GM19193 (cell line): ENCODE measurements around the gene TRAPPC6A.

Experiments used
- POLR2A ChIP-seq: IDR thresholded peaks from 4 replicates; pipeline ENCODE4 v1.6.1; 2011; ENCODE audit not compliant: insufficient read depth, insufficient read length; ENCODE audit errors: extremely low read depth

Gene TRAPPC6A

DNA sequence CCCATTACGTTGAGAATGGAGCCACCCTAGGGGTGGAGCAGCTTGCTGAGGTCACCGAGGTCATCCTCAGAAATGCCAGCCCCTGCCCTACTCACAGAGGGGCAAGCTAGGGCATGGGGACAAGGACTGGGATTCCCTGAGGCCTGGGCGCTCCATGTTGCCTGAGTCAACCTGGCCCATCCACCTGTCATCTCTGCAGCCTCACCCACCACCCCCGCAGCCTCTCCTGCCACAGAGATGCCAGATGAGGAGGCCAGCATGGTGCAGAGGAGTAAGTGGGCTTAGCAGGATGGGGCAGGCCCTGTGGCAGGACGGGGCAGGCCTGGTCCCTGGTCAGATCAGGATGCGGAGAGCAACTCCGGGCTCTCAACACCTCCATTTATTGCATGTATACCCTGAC is 26.7 kb downstream of the TRAPPC6A start:
- TF ChIP-seq POLR2A: peak; percentile 8

DNA sequence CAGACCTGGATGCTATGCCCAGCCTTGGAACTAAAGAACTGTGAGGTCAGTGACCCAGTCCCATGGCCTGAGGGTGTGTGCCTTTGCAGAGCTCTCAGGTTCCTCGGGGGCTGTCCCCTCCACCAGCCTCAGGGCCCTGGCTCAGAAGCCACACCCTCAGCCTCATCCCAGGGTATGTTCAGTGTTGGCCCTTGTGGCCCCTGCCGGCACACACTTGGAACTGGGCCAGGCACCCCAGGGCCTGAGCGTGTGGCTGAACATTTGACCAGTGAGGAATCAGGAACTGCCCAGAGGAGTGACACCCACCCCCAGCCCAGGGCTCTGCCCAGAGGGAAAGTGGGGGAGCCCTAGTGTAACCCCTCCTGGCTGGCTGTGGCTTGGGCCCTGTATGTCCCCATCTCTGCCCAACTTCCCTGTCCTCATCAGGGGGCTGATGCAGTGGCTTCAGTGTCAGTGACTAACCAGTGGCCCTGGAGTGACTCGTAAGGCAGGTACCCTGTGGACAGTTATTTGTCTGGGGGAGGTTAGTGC is 27.2 kb downstream of the TRAPPC6A start:
- TF ChIP-seq POLR2A: peak; percentile 13

DNA sequence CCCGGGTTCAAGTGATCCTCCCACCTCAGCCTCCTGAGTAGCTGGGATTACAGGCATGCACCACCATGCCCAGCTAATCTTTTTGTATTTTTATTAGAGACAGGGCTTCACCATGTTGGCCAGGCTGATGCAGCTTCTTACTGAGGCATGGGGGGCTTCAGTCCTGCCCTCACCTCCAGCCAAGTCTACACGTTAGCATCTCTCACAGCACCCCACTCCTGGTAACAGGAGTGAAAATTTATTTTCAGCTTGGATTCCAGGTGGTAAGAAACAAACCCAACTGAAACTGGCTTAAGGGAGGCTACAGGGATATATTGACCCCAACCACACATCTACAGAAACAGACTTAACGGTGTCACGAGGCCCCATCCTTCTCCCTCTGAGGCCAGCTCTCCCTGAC is 27.9 kb downstream of the TRAPPC6A start:
- no peak for TF ChIP-seq POLR2A

DNA sequence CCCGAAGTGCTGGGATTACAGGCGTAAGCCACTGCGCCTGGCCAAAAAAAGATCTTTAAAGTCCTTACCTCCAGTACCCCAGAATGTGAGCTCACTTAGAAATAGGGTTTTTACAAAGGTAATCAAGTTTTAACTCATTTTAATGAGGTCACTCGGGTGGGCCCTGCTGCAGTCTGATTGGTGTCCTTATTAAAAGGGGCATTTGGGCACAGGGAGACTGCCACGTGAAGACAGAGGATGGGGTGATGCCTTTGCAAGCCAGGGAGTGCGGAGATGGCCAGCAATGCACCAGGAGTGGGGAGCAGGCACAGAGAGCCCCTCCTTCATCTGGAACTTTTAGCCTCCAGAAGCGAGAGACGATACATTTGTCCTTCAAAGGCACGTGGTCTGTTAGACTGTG is 28.9 kb downstream of the TRAPPC6A start:
- no peak for TF ChIP-seq POLR2A

DNA sequence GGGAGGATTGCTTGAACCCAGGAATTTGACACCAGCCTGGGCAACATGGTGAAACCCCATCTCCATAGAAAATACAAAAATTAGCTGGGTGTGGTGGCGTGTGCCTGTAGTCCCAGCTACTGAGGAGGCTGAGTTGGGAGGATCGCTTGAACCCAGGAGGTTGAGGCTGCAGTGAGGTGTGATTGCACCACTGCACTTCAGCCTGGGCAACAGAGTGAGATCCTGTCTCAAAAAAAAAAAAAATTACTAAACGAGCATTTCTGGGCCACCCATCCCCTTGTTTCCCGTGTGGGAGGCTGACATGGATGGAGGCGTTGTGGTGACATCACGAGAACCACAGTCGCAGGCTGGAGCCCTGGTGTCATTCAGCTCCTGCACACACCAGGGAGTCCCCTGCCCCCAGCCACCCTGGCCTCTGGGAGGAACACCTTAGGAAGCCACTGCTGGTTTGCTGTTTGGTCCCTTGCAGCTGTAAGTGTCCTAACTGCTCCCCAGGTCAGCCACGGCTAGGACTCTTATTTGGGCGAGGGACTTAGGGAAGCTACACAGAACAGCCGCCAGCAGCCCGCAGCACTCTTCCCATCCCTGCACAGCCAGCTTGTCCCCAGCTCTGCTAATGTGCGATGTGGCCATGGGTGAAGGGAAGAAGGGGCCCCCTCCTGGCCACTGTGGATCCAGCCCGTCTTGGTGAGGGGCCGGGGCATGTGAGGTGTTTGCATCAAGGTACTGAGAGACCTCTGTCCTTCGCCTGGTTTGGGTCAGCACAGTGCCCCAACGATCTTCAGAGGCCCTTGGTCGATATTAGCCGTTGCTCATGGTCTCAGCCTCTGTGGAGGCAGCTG is 30.0 kb downstream of the TRAPPC6A start:
- no peak for TF ChIP-seq POLR2A

DNA sequence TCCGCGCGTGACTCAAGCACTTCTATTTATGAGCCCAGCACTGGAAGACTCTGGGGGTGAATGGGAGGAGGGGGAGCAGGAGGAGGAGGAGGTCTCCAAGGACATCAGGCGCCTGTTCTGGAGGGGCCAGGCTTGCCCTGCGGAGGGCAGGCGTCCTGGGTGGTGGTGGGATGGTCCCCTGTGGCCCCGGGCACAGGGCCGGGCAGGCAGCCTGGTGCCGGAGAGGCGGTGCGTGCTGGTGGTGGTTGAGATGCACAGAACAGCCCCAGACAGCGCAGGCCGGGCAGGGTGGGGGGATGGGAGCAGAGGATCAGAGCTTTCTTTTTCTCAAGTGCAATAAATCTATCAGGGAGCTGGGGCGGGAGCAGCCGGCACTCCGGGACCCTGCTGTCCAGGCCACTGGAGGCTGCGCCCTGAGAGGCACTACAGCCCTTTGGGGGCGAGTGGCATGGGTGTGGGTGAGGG is 31.3 kb downstream of the TRAPPC6A start:
- TF ChIP-seq POLR2A: no peak

DNA sequence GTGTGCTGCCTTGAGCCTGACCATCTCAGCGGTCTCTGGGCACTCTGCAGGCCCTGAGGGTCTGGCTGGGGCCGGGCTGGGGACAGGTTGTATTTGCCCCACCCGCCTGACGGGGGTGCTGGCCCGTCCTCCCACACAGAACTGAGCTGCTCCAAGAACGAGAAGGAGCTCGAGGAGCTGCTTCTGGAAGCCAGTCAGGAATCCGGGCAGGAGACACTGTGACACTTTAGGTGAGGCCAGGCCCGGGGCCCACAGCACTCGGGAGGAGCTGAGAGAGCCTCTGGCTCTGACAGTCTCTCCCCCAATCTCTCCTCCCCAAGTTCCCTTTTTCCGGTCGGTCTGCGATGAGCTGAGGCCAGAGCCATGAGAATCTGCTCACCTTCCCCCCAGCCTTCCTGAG is 31.8 kb downstream of the TRAPPC6A start:
- no peak for TF ChIP-seq POLR2A

DNA sequence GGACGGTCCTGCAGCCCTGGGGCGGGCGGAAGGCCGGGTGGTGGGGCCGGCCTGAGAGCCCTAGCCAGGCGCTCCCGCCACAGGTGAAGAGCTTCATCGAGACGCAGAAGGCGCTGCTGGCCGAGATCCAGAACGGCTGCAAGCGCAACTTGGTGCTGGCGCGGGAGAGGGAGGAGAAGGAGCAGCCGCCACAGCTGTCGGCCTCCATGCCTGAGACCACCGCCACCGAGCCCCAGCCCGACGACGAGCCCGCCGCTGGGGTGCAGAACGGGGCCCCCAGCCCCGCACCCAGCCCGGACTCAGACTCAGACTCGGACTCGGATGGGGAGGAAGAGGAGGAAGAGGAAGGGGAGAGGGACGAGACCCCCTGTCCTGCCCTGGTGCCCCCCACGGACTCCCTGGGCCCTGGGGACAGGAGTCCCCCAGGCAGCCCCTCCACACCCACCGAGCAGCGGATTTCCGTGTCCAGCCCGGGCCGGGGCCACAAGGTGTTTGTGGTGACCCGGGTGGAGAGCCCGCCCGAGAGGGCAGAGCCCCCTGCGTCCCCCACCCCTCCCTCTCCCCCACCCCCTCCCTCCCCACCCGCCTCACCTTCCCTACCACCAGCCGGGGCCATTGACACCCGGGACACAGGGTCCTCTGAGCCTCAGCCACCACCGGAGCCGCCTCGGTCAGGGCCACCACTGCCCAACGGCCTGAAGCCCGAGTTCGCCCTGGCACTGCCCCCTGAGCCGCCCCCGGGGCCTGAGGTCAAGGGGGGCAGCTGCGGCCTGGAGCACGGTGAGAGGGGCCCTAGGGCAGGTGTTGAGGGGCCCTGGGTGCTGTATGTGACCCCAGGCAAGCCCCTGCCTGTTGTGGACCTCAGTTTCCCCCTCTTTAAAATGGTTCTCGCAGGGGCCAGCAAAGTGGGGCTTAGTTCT is 32.5 kb downstream of the TRAPPC6A start:
- no peak for TF ChIP-seq POLR2A

DNA sequence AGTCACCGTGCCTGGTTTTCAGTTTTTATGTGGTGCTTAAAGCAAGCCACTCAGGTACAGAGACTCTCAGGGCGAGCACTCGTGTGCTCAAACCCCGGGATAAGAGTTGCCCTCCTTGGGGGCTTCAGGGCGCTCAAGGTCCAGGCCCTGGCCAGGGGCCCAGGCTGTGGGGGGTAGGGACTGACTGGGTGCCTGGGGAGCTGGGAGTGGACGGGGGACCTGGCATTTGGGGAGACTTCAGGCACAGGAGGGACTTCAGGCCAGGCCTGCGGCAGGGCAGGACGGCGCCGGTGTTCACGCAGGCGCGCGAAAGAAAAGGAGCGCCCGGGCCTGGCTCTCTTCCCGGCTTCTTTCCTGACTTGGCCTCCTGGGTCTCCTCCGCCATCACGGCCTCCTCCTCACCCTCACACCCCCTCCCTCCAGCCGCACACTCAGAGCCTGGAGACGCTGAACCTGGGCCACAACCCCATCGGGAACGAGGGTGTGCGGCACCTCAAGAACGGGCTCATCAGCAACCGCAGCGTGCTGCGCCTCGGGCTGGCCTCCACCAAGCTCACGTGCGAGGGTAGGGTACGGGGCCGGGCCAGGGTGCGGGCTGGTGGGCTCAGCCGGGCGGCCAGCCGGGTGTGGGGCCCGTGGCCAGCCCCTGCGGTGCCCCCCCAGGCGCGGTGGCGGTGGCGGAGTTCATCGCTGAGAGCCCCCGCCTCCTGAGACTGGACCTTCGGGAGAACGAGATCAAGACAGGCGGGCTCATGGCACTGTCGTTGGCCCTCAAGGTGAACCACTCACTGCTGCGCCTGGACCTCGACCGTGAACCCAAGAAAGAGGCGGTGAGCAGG is 33.4 kb downstream of the TRAPPC6A start:
- no peak for TF ChIP-seq POLR2A

DNA sequence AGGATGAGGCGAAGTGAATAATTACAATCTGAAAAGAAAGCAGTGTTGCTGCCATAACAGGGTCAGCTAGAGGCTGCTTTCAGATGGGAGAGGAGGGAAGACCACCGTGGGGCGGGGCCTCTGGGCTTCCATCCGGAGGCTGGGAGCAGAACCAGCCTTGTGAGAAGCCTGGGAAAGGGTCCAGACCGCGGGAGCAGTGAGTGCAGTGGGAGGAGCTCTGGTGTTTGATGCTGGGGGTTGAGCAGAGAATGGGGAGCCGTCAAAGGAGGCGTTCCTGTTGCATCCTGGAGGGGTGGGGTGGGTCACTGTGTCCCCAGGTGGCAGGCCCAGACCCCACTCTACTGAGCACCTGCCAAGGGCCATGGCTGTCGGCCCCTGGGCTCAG is 35.3 kb downstream of the TRAPPC6A start:
- TF ChIP-seq POLR2A: no peak

DNA sequence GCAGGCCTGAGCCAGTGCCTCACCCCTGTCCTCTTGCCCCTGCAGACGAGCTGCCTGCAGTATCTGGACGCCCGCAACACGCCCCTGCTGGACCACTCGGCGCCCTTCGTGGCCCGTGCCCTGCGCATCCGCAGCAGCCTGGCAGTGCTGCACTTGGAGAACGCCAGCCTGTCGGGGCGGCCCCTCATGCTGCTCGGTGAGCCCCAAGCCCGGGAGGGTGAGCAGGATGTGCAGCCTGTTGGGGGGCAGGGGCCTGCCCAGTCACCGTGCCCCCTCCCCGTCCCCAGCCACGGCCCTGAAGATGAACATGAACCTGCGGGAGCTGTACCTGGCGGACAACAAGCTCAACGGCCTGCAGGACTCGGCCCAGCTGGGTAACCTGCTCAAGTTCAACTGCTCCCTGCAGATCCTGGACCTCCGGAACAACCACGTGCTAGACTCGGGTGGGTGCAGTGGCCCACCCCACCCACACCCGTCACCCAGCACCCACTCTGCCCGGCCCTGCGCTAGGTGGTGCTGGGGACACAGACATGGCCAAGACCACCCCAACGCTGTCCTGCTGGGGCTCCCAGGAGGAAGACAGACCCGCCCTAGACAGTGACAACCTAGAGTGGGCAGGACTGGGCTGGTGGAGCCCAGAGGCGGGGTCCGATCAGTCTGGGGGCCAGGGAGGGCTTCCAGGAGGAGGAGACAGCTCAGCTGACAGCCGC is 35.9 kb downstream of the TRAPPC6A start:
- TF ChIP-seq POLR2A: no peak

DNA sequence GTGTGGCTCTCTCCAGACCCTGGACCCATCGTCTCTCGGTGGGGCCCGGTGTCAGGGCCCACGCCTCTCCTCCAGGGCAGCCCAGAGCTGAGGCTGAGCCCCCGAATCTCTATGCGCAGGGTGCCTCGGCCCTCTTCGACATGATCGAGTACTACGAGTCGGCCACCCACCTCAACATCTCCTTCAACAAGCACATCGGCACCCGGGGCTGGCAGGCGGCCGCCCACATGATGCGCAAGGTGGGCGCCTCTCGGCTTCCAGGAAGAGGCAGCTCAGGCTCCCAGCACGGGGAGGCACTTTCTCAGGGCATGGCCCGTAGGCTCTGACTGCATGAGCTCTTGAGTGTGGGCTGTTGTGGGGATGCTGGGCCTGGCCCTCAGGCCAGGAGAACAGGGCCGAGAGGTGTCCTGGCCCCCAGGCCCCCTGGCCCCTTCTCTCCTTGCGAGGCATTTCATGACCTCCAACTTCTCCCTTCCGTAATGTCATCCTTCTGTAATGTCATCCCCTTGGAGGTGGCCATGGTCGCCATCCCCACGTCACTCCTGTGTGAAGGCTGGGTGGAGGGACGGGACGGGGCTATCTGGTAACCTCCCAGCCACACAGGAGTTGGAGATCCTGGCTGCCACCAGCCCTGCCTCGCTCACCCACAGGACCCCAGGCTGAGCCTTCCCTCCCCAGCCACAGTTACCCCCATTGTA is 36.7 kb downstream of the TRAPPC6A start:
- no peak for TF ChIP-seq POLR2A

DNA sequence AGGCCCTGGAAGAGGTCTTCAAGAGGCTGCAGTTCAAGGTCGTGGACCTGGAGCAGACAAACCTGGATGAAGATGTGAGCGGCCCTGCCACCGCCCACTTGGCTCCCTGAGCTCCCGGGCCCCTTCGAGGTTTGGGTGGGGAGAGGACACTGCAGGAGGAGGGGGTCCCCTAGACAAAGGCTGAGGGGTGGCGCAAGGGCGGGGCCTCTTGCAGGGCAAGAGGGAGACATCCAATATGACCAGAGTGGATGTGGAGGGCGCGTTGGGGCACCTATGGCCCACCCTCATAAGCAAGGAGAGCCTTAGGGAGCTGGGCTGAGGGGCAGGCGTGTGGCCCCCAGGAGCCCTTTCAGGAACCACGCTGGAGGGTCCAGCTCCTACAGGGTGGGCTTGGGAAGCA is 37.5 kb downstream of the TRAPPC6A start:
- TF ChIP-seq POLR2A: no peak

DNA sequence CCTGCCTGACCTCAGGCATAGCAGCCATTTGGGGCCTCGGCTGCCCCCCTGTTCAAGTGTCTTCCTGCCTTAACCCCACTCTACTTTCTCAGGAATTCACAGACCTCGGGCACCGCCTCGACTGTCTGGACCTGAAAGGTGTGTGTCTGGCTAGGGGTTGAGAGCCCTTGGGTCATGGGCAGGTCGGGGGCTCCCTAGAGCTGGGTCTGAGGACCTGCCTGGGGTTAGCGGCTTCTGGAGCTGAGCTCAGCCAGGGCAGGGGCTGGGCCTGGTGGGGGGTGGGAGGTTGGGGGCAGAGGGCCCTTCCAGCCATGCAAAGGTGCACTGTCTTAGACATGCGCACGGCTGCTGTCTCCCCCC is 37.9 kb downstream of the TRAPPC6A start:
- no peak for TF ChIP-seq POLR2A
